GM21447 (cell line): ENCODE data around the gene MBLAC1.
A peak's percentile ranks its signal among the peaks of the same experiment; 100 is the strongest.

Experiments used
- ATAC-seq: cut with Tn5 transposase; IDR thresholded peaks from one replicate; pipeline ENCODE4 v1.9.1; 2021; ENCODE audit not compliant: unreplicated experiment

MBLAC1 gene

GRCh38 chr7:100126931-100127865 is at the start of gene MBLAC1:
Gene MBLAC1, plus strand, starts transcription at chr7:100126967. Its CDS starts 429 bp downstream, at chr7:100127396.
- peak; percentile 68 for ATAC-seq

- ATAC-seq: no peak
Observed at GRCh38 chr7:100077205-100077604, 49.6 kb upstream of the MBLAC1 start.

GRCh38 chr7:100079024-100079560 is 47.7 kb upstream of the MBLAC1 start:
- no peak for ATAC-seq

- peak; percentile 10 for ATAC-seq
Observed at GRCh38 chr7:100080907-100081534, 45.7 kb upstream of the MBLAC1 start.

GRCh38 chr7:100081535-100082102 is 45.1 kb upstream of the MBLAC1 start, which contains the start of gene ZNF3:
Gene ZNF3, minus strand, starts transcription at chr7:100081723. Its CDS starts 4,366 bp downstream, at chr7:100077357.
- ATAC-seq: peak; percentile 86

GRCh38 chr7:100082978-100083377 is 43.8 kb upstream of the MBLAC1 start:
- ATAC-seq: no peak

- ATAC-seq: no peak
Observed at GRCh38 chr7:100085515-100085914, 41.3 kb upstream of the MBLAC1 start.

- ATAC-seq: no peak
Observed at GRCh38 chr7:100087055-100087750, 39.6 kb upstream of the MBLAC1 start.

GRCh38 chr7:100088095-100088620 is 38.6 kb upstream of the MBLAC1 start:
- ATAC-seq: no peak

- peak; percentile 52 for ATAC-seq
Observed at GRCh38 chr7:100088621-100089457, 37.9 kb upstream of the MBLAC1 start, which contains the start of gene COPS6. Gene COPS6, plus strand, starts transcription at chr7:100088969. Its CDS starts 22 bp downstream, at chr7:100088991.

GRCh38 chr7:100089458-100090196 is 37.1 kb upstream of the MBLAC1 start:
- ATAC-seq: no peak

GRCh38 chr7:100090527-100091410 is 36.0 kb upstream of the MBLAC1 start:
- no peak for ATAC-seq

- no peak for ATAC-seq
Observed at GRCh38 chr7:100091411-100092181, 35.2 kb upstream of the MBLAC1 start.

- no peak for ATAC-seq
Observed at GRCh38 chr7:100093054-100093453, 33.7 kb upstream of the MBLAC1 start.

- no peak for ATAC-seq
Observed at GRCh38 chr7:100093498-100093897, 33.3 kb upstream of the MBLAC1 start.

GRCh38 chr7:100093925-100094486 is 32.8 kb upstream of the MBLAC1 start:
- no peak for ATAC-seq

GRCh38 chr7:100095289-100095688 is 31.5 kb upstream of the MBLAC1 start:
- ATAC-seq: no peak
